SK-N-SH (cell line): ENCODE data around the gene WNT9B. TPM values are rescaled to one million over a fixed set of nuclear protein-coding genes. Genes with fewer than 3 reads are reported as not detected.

Experiments
- CTCF ChIA-PET: fragments of 300-600, 350-600 bp; formaldehyde crosslinking; extraction: SDS; loops from one replicate; lab custom pipeline; 2021; lab: Yijun Ruan, JAX
- POLR2A ChIA-PET: fragments of 350-600 bp; sonication (Branson Sonifier 250); formaldehyde crosslinking; extraction: SDS; loops from one replicate; lab custom pipeline; 2020; ENCODE audit warnings: antibody characterized with exemption, inconsistent platforms; lab: Yijun Ruan, JAX
- DNase-seq: peaks from one replicate; pipeline ENCODE4 v3.0.0; 2012
- H2AFZ ChIP-seq: fragments of 200-600 bp; sonication (generic); 2 replicates; pipeline ENCODE4 v1.8.1; 2016; ENCODE audit warnings: antibody characterized with exemption, mild to moderate bottlenecking, low read depth
- H3F3A ChIP-seq: fragments of 200-600 bp; sonication (generic); replicated peaks from 2 replicates; pipeline ENCODE3; 2016; ENCODE audit warnings: antibody characterized with exemption, mild to moderate bottlenecking; ENCODE audit not compliant: insufficient read depth
- H3K27ac ChIP-seq, 2 experiments: fragments of 200-500 bp in 1 of 2; fragments of 200-600 bp in 1 of 2; sonication (Bioruptor generic) in 1 of 2; sonication (generic), shearing (Covaris generic) in 1 of 2; 2 replicates each; pipeline versions ENCODE4 v1.5.1 to v1.6.1; 2014 to 2016; ENCODE audit warnings: low read depth in 2 of 2, inconsistent platforms in 1 of 2, low read length in 1 of 2, mild to moderate bottlenecking in 1 of 2, mixed read lengths in 1 of 2
- H3K27me3 ChIP-seq: fragments of 200-600 bp; sonication (generic), shearing (Covaris generic); 2 replicates; pipeline ENCODE4 v1.6.1; 2016; ENCODE audit warnings: mixed run types; ENCODE audit not compliant: insufficient read depth
- H3K36me3 ChIP-seq, 2 experiments: fragments of 200-500 bp in 1 of 2; fragments of 200-600 bp in 1 of 2; sonication (Bioruptor generic) in 1 of 2; sonication (generic) in 1 of 2; replicated peaks in 1 of 2; 2 replicates each; pipeline versions ENCODE3 to v1.5.1; 2014 to 2016; ENCODE audit warnings: low read length in 1 of 2, mild to moderate bottlenecking in 1 of 2; ENCODE audit not compliant: insufficient read depth in 2 of 2, control insufficient read depth in 1 of 2
- H3K4me1 ChIP-seq, 2 experiments: fragments of 200-500 bp in 1 of 2; fragments of 200-600 bp in 1 of 2; sonication (Bioruptor generic) in 1 of 2; sonication (generic), shearing (Covaris generic) in 1 of 2; 2 replicates each; pipeline versions ENCODE4 v1.5.1 to v1.6.1; 2014 to 2016; ENCODE audit warnings: low read depth in 1 of 2, low read length in 1 of 2, mixed run types in 1 of 2; ENCODE audit not compliant: insufficient read depth in 2 of 2, control insufficient read depth in 1 of 2
- H3K4me2 ChIP-seq: fragments of 200-600 bp; sonication (generic), shearing (Covaris generic); 2 replicates; pipeline ENCODE4 v1.6.1; 2017; ENCODE audit warnings: mixed run types
- H3K4me3 ChIP-seq, 2 experiments: fragments of 200-500 bp in 1 of 2; fragments of 200-600 bp in 1 of 2; sonication (Bioruptor generic) in 1 of 2; sonication (generic), shearing (Covaris generic) in 1 of 2; 2 replicates each; pipeline versions ENCODE4 v1.5.1 to v1.8.1; 2014 to 2016; ENCODE audit warnings: low read depth in 2 of 2, inconsistent platforms in 1 of 2, low read length in 1 of 2, mild to moderate bottlenecking in 1 of 2, mixed read lengths in 1 of 2, moderate library complexity in 1 of 2
- H3K79me2 ChIP-seq: fragments of 200-600 bp; sonication (generic); 2 replicates; pipeline ENCODE4 v1.8.1; 2017; ENCODE audit warnings: mild to moderate bottlenecking; ENCODE audit not compliant: insufficient read depth
- H3K9ac ChIP-seq: fragments of 200-600 bp; sonication (generic); 2 replicates; pipeline ENCODE4 v1.6.1; 2017; ENCODE audit warnings: mixed run types
- H3K9me2 ChIP-seq: fragments of 200-600 bp; sonication (generic); 2 replicates; pipeline ENCODE4 v1.6.1; 2017; ENCODE audit warnings: mixed run types
- H3K9me3 ChIP-seq: fragments of 200-600 bp; sonication (generic); 2 replicates; pipeline ENCODE4 v1.6.1; 2017; ENCODE audit warnings: mixed run types, mild to moderate bottlenecking, moderate library complexity
- H4K20me1 ChIP-seq: fragments of 200-600 bp; sonication (generic); 2 replicates; pipeline ENCODE4 v1.6.1; 2017; ENCODE audit warnings: mild to moderate bottlenecking, mixed run types; ENCODE audit not compliant: insufficient read depth
- CTCF ChIP-seq: fragments of 200-600 bp; sonication (generic); IDR thresholded peaks from 2 replicates; pipeline ENCODE4 v1.6.1; 2017; ENCODE audit warnings: antibody characterized with exemption, mild to moderate bottlenecking, moderate library complexity
- EP300 ChIP-seq, 2 experiments: IDR thresholded peaks; 2 replicates each; pipeline versions ENCODE4 v1.4.0 to v1.6.1; 2012; ENCODE audit warnings: borderline replicate concordance in 1 of 2, low read depth in 1 of 2, low read length in 1 of 2
- EZH2phosphoT487 ChIP-seq: fragments of 200-600 bp; sonication (generic); IDR thresholded peaks from 2 replicates; pipeline ENCODE4 v1.6.1; 2017; ENCODE audit warnings: low read depth, mixed run types, mild to moderate bottlenecking, antibody characterized with exemption, moderate library complexity, borderline replicate concordance
- FOXJ3 ChIP-seq: sonication (generic); formaldehyde crosslinking; IDR thresholded peaks from 2 replicates; pipeline ENCODE4 v1.5.1; 2020; ENCODE audit warnings: mild to moderate bottlenecking, missing genetic modification reagents
- MAX ChIP-seq: IDR thresholded peaks from 2 replicates; pipeline ENCODE4 v1.4.0; 2012; ENCODE audit warnings: low read depth
- NFIC ChIP-seq: IDR thresholded peaks from 2 replicates; pipeline ENCODE4 v1.4.0; 2012; ENCODE audit warnings: borderline replicate concordance
- POLR2AphosphoS5 ChIP-seq: IDR thresholded peaks from 2 replicates; pipeline ENCODE4 v1.6.1; 2012; ENCODE audit warnings: low read depth, low read length
- RAD21 ChIP-seq: IDR thresholded peaks from 2 replicates; pipeline ENCODE4 v1.6.1; 2012; ENCODE audit warnings: mild to moderate bottlenecking, low read length
- RCOR1 ChIP-seq: fragments of 150-350 bp; IDR thresholded peaks from 2 replicates; pipeline ENCODE4 v1.6.1; 2017; ENCODE audit warnings: antibody characterized with exemption, low read length
- RFX5 ChIP-seq: IDR thresholded peaks from 2 replicates; pipeline ENCODE4 v1.6.1; 2012; ENCODE audit warnings: mild to moderate bottlenecking, improper control_type of control experiment, low read length
- SIN3A ChIP-seq: IDR thresholded peaks from 2 replicates; pipeline ENCODE4 v1.6.1; 2012; ENCODE audit warnings: low read depth, mild to moderate bottlenecking, low read length, moderate library complexity, borderline replicate concordance
- SMC3 ChIP-seq: IDR thresholded peaks from 2 replicates; pipeline ENCODE4 v1.6.1; 2012; ENCODE audit warnings: low read depth, low read length, improper control_type of control experiment
- TAF1 ChIP-seq: IDR thresholded peaks from 2 replicates; pipeline ENCODE4 v1.6.1; 2012; ENCODE audit warnings: low read depth, mild to moderate bottlenecking, low read length, moderate library complexity, borderline replicate concordance
- USF2 ChIP-seq: fragments of 150-350 bp; IDR thresholded peaks from 2 replicates; pipeline ENCODE4 v1.6.1; 2017; ENCODE audit warnings: antibody characterized with exemption, low read length, low read depth, borderline replicate concordance
- YY1 ChIP-seq: IDR thresholded peaks from 2 replicates; pipeline ENCODE4 v1.4.0; 2012; ENCODE audit warnings: low read depth, mild to moderate bottlenecking
- WGBS: methylation state at CpG from one replicate; pipeline ENCODE4 v1.1.6; 2017; ENCODE audit warnings: low lambda C conversion rate; 5-methylcytosine and 5-hydroxymethylcytosine counted together
- polyA plus RNA-seq, 3 experiments: library from polyadenylated mRNA; depleted of rRNA; stranded (reverse); fragments of >200 nt; gene quantifications; 2 replicates each; pipeline ENCODE4 v1.2.3, GENCODE V29; 2012
- TF ChIP-seq, protein P1 (sequence below): fragments of 150-350 bp; IDR thresholded peaks from 2 replicates; pipeline ENCODE4 v1.6.1; 2016; ENCODE audit warnings: mild to moderate bottlenecking, low read depth, low read length
- TF ChIP-seq, protein P2 (sequence below): IDR thresholded peaks from 2 replicates; pipeline ENCODE4 v1.6.1; 2012; ENCODE audit warnings: mild to moderate bottlenecking, low read depth, low read length, moderate library complexity

The WNT9B gene
- polyA plus RNA-seq, 1 of the 3 experiments (the other 2 are of a cell fraction) = not detected

DNA sequence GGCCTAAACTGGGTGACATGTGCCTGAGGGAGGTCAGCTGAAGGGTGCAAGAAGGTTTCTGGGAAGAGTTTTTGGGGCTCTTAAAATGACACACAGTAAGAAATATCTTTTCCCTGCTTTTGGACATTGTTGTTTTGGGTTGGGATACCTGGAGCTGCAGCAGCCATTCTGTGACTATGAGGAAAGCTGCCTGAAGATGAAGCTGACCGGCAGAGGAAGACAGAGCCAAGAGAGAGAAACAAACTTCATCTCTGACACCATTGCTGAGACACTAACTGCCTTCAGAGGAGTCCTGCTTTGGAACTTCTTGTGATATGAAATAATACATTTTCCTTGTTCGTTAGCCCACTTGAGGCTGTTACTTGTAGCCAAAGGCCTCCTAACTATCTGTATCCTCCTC lies 24.1 kb upstream of the WNT9B start:
- Histone ChIP-seq H3K27me3 (no peaks in the 10 kb centered on the region), H3K27ac (no peak overlapping the region), H3K9ac (no peak overlapping the region), H3K79me2 (no peaks in the 10 kb centered on the region), H4K20me1 (no peaks in the 10 kb centered on the region), H3K4me2 (no peak overlapping the region), H3K9me2 (no peaks in the 10 kb centered on the region), H3K36me3 (no peaks in the 10 kb centered on the region), H2AFZ (no peak overlapping the region), H3F3A (no peaks in the 10 kb centered on the region), H3K4me3 (no peak overlapping the region)
- CTCF ChIA-PET = interaction anchor here (1.4 to 7.1 kb wide), 5 partner anchors 7 to 114 kb away, joined by 4 to 74 read pairs (median 10); no protein-coding TSS in a partner anchor
- POLR2A ChIA-PET = no interaction called here
- TF ChIP-seq NFIC (no peak), POLR2AphosphoS5 (no peak), YY1 (no peak), RAD21 (no peak), CTCF (no peak), SMC3 (no peak), MAX (no peak), RFX5 (no peak), EZH2phosphoT487 (no peak), RCOR1 (no peak), FOXJ3 (no peak)
- TF ChIP-seq, protein P1, sequence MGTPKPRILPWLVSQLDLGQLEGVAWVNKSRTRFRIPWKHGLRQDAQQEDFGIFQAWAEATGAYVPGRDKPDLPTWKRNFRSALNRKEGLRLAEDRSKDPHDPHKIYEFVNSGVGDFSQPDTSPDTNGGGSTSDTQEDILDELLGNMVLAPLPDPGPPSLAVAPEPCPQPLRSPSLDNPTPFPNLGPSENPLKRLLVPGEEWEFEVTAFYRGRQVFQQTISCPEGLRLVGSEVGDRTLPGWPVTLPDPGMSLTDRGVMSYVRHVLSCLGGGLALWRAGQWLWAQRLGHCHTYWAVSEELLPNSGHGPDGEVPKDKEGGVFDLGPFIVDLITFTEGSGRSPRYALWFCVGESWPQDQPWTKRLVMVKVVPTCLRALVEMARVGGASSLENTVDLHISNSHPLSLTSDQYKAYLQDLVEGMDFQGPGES = no peak
- TF ChIP-seq, all 33 proteins: peak for 0
- H3K4me1 ChIP-seq = no peaks in the 10 kb centered on the region; a peak in 1 of 4 replicates
- WGBS = 94% methylated on average over 2 of the region's 2 CpGs
- H3K9me3 ChIP-seq = no peaks in the 10 kb centered on the region
- no peak for DNase-seq

GRCh38 chr17:46831573-46832330 lies 19.6 kb upstream of the WNT9B start:
- ChIA-PET CTCF (interaction anchor here (1.4 to 6.5 kb wide), 3 partner anchors 11 to 110 kb away, joined by 4 to 115 read pairs (median 51); no protein-coding TSS in a partner anchor), POLR2A (no interaction called here)
- Histone ChIP-seq H3K9me3 (no peaks in the 10 kb centered on the region), H3K27me3 (no peaks in the 10 kb centered on the region), H3K4me3 (no peak overlapping the region), H3K79me2 (no peaks in the 10 kb centered on the region), H3F3A (no peaks in the 10 kb centered on the region), H3K36me3 (no peaks in the 10 kb centered on the region), H4K20me1 (no peaks in the 10 kb centered on the region), H3K4me2 (no peak overlapping the region), H3K27ac (no peak overlapping the region), H2AFZ (no peak overlapping the region), H3K4me1 (peaks cover 0 to 8% of the 10 kb centered on the region in 2 experiments; a peak in 2 of 4 replicates), H3K9me2 (no peaks in the 10 kb centered on the region), H3K9ac (no peak overlapping the region)
- DNase-seq = no peak
- WGBS = 69% methylated on average over 13 of the region's 14 CpGs
- no peak for TF ChIP-seq EP300 (IDR thresholded peaks at IDR 0.05; ENCODE audit: borderline replicate concordance in 1 of 2, low read depth in 1 of 2, low read length in 1 of 2)
- no peak for TF ChIP-seq MAX
- TF ChIP-seq SIN3A = no peak
- TF ChIP-seq TAF1 = no peak
- no peak for TF ChIP-seq SMC3
- no peak for TF ChIP-seq USF2
- TF ChIP-seq RAD21 = no peak
- TF ChIP-seq EZH2phosphoT487 = no peak
- TF ChIP-seq, protein P2, sequence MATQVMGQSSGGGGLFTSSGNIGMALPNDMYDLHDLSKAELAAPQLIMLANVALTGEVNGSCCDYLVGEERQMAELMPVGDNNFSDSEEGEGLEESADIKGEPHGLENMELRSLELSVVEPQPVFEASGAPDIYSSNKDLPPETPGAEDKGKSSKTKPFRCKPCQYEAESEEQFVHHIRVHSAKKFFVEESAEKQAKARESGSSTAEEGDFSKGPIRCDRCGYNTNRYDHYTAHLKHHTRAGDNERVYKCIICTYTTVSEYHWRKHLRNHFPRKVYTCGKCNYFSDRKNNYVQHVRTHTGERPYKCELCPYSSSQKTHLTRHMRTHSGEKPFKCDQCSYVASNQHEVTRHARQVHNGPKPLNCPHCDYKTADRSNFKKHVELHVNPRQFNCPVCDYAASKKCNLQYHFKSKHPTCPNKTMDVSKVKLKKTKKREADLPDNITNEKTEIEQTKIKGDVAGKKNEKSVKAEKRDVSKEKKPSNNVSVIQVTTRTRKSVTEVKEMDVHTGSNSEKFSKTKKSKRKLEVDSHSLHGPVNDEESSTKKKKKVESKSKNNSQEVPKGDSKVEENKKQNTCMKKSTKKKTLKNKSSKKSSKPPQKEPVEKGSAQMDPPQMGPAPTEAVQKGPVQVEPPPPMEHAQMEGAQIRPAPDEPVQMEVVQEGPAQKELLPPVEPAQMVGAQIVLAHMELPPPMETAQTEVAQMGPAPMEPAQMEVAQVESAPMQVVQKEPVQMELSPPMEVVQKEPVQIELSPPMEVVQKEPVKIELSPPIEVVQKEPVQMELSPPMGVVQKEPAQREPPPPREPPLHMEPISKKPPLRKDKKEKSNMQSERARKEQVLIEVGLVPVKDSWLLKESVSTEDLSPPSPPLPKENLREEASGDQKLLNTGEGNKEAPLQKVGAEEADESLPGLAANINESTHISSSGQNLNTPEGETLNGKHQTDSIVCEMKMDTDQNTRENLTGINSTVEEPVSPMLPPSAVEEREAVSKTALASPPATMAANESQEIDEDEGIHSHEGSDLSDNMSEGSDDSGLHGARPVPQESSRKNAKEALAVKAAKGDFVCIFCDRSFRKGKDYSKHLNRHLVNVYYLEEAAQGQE = no peak
- TF ChIP-seq POLR2AphosphoS5 = no peak
